GM21515 (cell line): ENCODE data around the gene TGDS.
"Not testable (repeated sequence)": the region's sequence is repeated elsewhere in the genome, so short reads cannot be mapped to it uniquely, and the experiment has no call there.

ENCODE experiments used
- ATAC-seq: cut with Tn5 transposase; IDR thresholded peaks from one replicate; pipeline ENCODE4 v1.9.1; 2021; ENCODE audit not compliant: unreplicated experiment

The TGDS gene

GRCh38 chr13:94553766-94554165 lies 42.2 kb downstream of the TGDS start:
- ATAC-seq, result no peak

- ATAC-seq, result no peak
Measured at GRCh38 chr13:94552095-94552494, 43.9 kb downstream of the TGDS start.

- ATAC-seq, result peak; percentile 8
Measured at GRCh38 chr13:94550062-94550738, 45.8 kb downstream of the TGDS start.

- peak; percentile 92 for ATAC-seq
Measured at GRCh38 chr13:94549232-94550061, 46.5 kb downstream of the TGDS start.

GRCh38 chr13:94548821-94549231 lies 47.1 kb downstream of the TGDS start:
- ATAC-seq, result peak; percentile 62

GRCh38 chr13:94548382-94548781 lies 47.6 kb downstream of the TGDS start:
- no peak for ATAC-seq

GRCh38 chr13:94546061-94546839 lies 49.7 kb downstream of the TGDS start:
- ATAC-seq, result no peak

GRCh38 chr13:94544922-94545321 lies 51.0 kb downstream of the TGDS start:
- ATAC-seq, result no peak

GRCh38 chr13:94542917-94543316 lies 53.0 kb downstream of the TGDS start:
- no peak for ATAC-seq

- no peak for ATAC-seq
Measured at GRCh38 chr13:94537740-94538630, 58.0 kb downstream of the TGDS start.

- ATAC-seq, result no peak
Measured at GRCh38 chr13:94535775-94536174, 60.2 kb downstream of the TGDS start.

- no peak for ATAC-seq
Measured at GRCh38 chr13:94535231-94535630, 60.7 kb downstream of the TGDS start.

- ATAC-seq, result no peak
Measured at GRCh38 chr13:94534166-94534565, 61.8 kb downstream of the TGDS start.

- ATAC-seq, result not testable (repeated sequence)
Measured at GRCh38 chr13:94532278-94532677, 63.7 kb downstream of the TGDS start.

- not testable (repeated sequence) for ATAC-seq
Measured at GRCh38 chr13:94526956-94527355, 69.0 kb downstream of the TGDS start.

GRCh38 chr13:94525781-94526180 lies 70.2 kb downstream of the TGDS start:
- ATAC-seq, result no peak

- no peak for ATAC-seq
Measured at GRCh38 chr13:94524407-94524806, 71.5 kb downstream of the TGDS start.
